ENCODE results near the gene TET3. TPM values are rescaled to one million over a fixed set of nuclear protein-coding genes. Genes with fewer than 3 reads are reported as not detected.

The TET3 gene
- total RNA-seq, 1 donor: 6.1 TPM

GRCh38 chr2:74021407-74021755, 36.7 kb downstream of the TET3 start:
- DNase-seq (ENCODE audit: low read depth): no peak
- TF ChIP-seq CTCF (IDR thresholded peaks at IDR 0.05; ENCODE audit: insufficient read depth, low read length): no peak
- H3K4me3 ChIP-seq (ENCODE audit: low read depth, low read length): no peak overlapping the region

GRCh38 chr2:74024216-74024615, 39.5 kb downstream of the TET3 start:
- no peak overlapping the region for H3K4me3 ChIP-seq (ENCODE audit: low read depth, low read length)
- no peak for TF ChIP-seq CTCF (IDR thresholded peaks at IDR 0.05; ENCODE audit: insufficient read depth, low read length)
- DNase-seq (ENCODE audit: low read depth): no peak

GRCh38 chr2:74025971-74026612, 41.4 kb downstream of the TET3 start:
- DNase-seq (ENCODE audit: low read depth): no peak
- H3K4me3 ChIP-seq (ENCODE audit: low read depth, low read length): no peak overlapping the region
- TF ChIP-seq CTCF (IDR thresholded peaks at IDR 0.05; ENCODE audit: insufficient read depth, low read length): no peak

- H3K4me3 ChIP-seq (ENCODE audit: low read depth, low read length): no peak overlapping the region
- no peak for DNase-seq (ENCODE audit: low read depth)
- no peak for TF ChIP-seq CTCF (IDR thresholded peaks at IDR 0.05; ENCODE audit: insufficient read depth, low read length)
Observed at GRCh38 chr2:74026687-74027241, 42.1 kb downstream of the TET3 start.

GRCh38 chr2:74027496-74027895, 42.8 kb downstream of the TET3 start:
- TF ChIP-seq CTCF (IDR thresholded peaks at IDR 0.05; ENCODE audit: insufficient read depth, low read length): no peak
- no peak for DNase-seq (ENCODE audit: low read depth)
- no peak overlapping the region for H3K4me3 ChIP-seq (ENCODE audit: low read depth, low read length)

- DNase-seq (ENCODE audit: low read depth): no peak
- H3K4me3 ChIP-seq (ENCODE audit: low read depth, low read length): no peak overlapping the region
- TF ChIP-seq CTCF (IDR thresholded peaks at IDR 0.05; ENCODE audit: insufficient read depth, low read length): no peak
Observed at GRCh38 chr2:74028290-74028689, 43.6 kb downstream of the TET3 start.

- no peak overlapping the region for H3K4me3 ChIP-seq (ENCODE audit: low read depth, low read length)
- TF ChIP-seq CTCF (IDR thresholded peaks at IDR 0.05; ENCODE audit: insufficient read depth, low read length): no peak
- no peak for DNase-seq (ENCODE audit: low read depth)
Observed at GRCh38 chr2:74028741-74029140, 44.0 kb downstream of the TET3 start.
